Activated CD4-positive, alpha-beta memory T cell treated with anti-CD3 and anti-CD28 coated beads, Interleukin-2, amount 10 ng/mL, durations not matched to agents 7 days and 5 days (primary cell): Measurements from ENCODE around the gene NCKAP5. TPM values are rescaled to one million over a fixed set of nuclear protein-coding genes. Genes with fewer than 3 reads are reported as not detected.

ENCODE experiments used
- CTCF ChIA-PET: fragments of 350-600 bp; sonication (Branson Sonifier 250); formaldehyde crosslinking; loops from one replicate; lab custom pipeline; 2021; ENCODE audit warnings: antibody characterized with exemption, inconsistent platforms; lab: Charles Lee
- POLR2A ChIA-PET: fragments of 350-600 bp; sonication (Branson Sonifier 250); formaldehyde crosslinking; loops from one replicate; lab custom pipeline; 2021; ENCODE audit warnings: antibody characterized with exemption; lab: Charles Lee
- DNase-seq: peaks from one replicate; pipeline ENCODE4 v3.0.0-alpha.2; 2020
- H3K27ac Mint-ChIP-seq: one replicate; pipeline ENCODE4 v1.8.0; 2021; ENCODE audit warnings: mild to moderate bottlenecking, mixed read lengths
- H3K27me3 Mint-ChIP-seq: one replicate; pipeline ENCODE4 v1.8.0; 2021; ENCODE audit warnings: mixed read lengths
- H3K36me3 Mint-ChIP-seq: one replicate; pipeline ENCODE4 v1.8.0; 2021; ENCODE audit warnings: low read depth, mixed read lengths
- H3K4me1 Mint-ChIP-seq: one replicate; pipeline ENCODE4 v1.8.0; 2021; ENCODE audit warnings: mixed read lengths
- H3K4me3 Mint-ChIP-seq: one replicate; pipeline ENCODE4 v1.8.0; 2021; ENCODE audit warnings: mild to moderate bottlenecking, mixed read lengths
- H3K9me3 Mint-ChIP-seq: one replicate; pipeline ENCODE4 v1.8.0; 2021; ENCODE audit warnings: mixed read lengths
- total RNA-seq, 2 experiments: library from RNA; stranded (reverse); gene quantifications; one replicate each; pipeline ENCODE4 v1.2.3, GENCODE V29; 2021

The NCKAP5 gene
- total RNA-seq, 2 experiments from 2014 or later, result not detected

GRCh38 chr2:133512121-133512520 lies 56.1 kb downstream of the NCKAP5 start:
- POLR2A ChIA-PET, result no interaction called here
- Mint-ChIP-seq H3K4me1 (no peaks in the 10 kb centered on the region), H3K36me3 (no peaks in the 10 kb centered on the region), H3K27me3 (no peaks in the 10 kb centered on the region), H3K9me3 (no peaks in the 10 kb centered on the region), H3K4me3 (no peak overlapping the region), H3K27ac (no peak overlapping the region)
- DNase-seq, result no peak
- CTCF ChIA-PET, result no interaction called here

DNA sequence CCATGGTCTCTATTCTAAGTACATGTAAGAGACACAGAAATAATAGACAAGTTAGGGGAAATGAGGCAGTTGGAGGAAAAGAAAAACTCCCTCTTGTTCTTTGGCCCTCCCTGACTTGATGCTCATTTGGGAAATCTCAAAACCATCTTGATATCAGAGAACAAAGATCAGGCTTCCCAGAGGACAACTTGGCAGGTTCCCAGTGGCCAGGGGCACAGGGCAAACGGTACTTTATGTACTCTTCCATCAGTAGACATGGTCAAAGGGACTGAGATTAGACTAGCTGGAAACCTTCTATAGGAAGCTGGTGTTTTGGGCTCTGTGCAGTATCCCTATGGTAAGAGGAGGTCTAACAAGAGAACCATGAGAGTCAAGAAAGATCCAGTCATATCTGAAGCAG lies 56.6 kb downstream of the NCKAP5 start:
- Mint-ChIP-seq H3K4me1 (no peaks in the 10 kb centered on the region), H3K4me3 (no peak overlapping the region), H3K9me3 (no peaks in the 10 kb centered on the region), H3K36me3 (no peaks in the 10 kb centered on the region), H3K27ac (no peak overlapping the region), H3K27me3 (no peaks in the 10 kb centered on the region)
- CTCF ChIA-PET, result interaction anchor here (1.3 kb wide), 1 partner anchor 8 kb away, joined by 3 read pairs; no protein-coding TSS in a partner anchor
- POLR2A ChIA-PET, result no interaction called here
- no peak for DNase-seq

- Mint-ChIP-seq H3K9me3 (no peaks in the 10 kb centered on the region), H3K4me1 (no peaks in the 10 kb centered on the region), H3K36me3 (no peaks in the 10 kb centered on the region), H3K27me3 (no peaks in the 10 kb centered on the region), H3K27ac (no peak overlapping the region), H3K4me3 (no peak overlapping the region)
- ChIA-PET CTCF (no interaction called here), POLR2A (no interaction called here)
- DNase-seq, result no peak
Measured at GRCh38 chr2:133509777-133510176, 58.5 kb downstream of the NCKAP5 start.

- CTCF ChIA-PET, result no interaction called here
- POLR2A ChIA-PET, result no interaction called here
- no peaks in the 10 kb centered on the region for H3K9me3 Mint-ChIP-seq
Measured at GRCh38 chr2:133508546-133509165, 59.6 kb downstream of the NCKAP5 start.

DNA sequence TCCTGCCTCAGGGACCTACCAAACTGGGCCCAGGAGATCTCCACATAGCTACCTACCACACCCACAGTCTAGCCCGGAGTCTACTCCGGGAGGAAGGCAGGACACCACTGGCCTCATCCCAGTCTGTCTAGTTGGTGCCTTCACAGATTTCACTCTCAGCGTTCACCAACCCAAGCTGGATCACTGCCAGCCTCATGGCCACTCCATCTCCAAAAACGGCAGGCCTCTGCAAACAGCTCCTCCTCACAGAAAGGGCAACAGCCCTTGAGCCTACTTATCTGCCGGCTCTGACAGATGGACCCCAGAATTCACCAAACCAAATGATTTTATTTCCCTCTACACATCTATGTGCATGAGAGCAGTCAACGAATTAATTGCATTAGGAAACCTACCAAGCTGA lies 61.3 kb downstream of the NCKAP5 start:
- H3K27me3 Mint-ChIP-seq, result no peaks in the 10 kb centered on the region
- no peaks in the 10 kb centered on the region for H3K9me3 Mint-ChIP-seq
- H3K4me1 Mint-ChIP-seq, result no peaks in the 10 kb centered on the region
- ChIA-PET CTCF (no interaction called here), POLR2A (no interaction called here)
- no peak for DNase-seq
- no peak overlapping the region for H3K4me3 Mint-ChIP-seq
- H3K27ac Mint-ChIP-seq, result no peak overlapping the region
- no peaks in the 10 kb centered on the region for H3K36me3 Mint-ChIP-seq

More at GRCh38 chr2:133508546-133509165, 59.6 kb downstream of the NCKAP5 start:
- H3K27ac Mint-ChIP-seq, result no peak overlapping the region
- no peaks in the 10 kb centered on the region for H3K4me1 Mint-ChIP-seq
- no peak overlapping the region for H3K4me3 Mint-ChIP-seq
- no peaks in the 10 kb centered on the region for H3K36me3 Mint-ChIP-seq
- no peaks in the 10 kb centered on the region for H3K27me3 Mint-ChIP-seq
- no peak for DNase-seq

DNA sequence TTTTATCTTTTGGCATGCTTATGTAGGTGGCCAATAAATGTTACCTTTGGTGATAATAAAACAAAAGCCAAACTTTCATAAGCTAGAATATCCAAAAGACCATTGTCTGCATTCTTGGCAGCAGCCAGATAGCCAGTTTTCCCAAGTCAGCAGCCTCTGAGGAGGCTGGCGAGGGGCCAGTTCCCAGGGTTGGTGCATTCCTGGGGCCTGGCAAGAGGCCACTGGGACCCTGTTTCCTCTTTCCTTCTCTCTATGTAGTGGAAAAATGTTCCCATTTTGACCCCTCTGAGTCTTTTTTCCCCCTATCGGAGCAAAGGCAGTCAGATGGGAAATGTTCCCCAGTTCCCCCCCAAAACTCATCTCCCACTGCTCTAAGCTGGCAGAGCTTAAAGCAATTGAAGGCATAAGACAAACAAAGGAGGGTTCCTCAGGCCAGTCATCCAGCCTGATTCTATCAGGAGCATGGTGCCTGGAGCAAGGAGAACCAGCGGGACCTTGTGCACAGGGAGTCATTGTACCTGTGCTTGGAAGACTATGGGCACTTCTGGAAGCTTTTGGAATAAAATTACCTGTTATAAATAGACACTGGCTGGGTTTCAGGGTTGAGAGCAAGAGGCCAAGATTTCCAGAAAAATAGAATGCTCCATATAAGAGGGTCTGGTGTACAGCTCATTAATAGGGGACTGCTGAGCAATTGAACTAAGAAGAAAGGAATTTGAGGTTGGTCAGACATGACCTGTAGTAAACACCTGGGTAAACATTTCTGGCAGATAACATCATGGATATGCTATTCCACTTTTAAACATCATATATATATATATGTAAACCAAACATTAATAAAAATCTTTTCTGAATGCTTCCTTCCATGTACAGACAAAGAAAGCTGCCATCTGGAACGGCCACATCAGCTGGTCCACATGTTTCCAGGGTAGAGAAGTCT lies 63.4 kb downstream of the NCKAP5 start:
- Mint-ChIP-seq H3K27me3 (no peaks in the 10 kb centered on the region), H3K36me3 (no peaks in the 10 kb centered on the region), H3K27ac (no peak overlapping the region), H3K4me3 (no peak overlapping the region), H3K9me3 (no peaks in the 10 kb centered on the region), H3K4me1 (no peaks in the 10 kb centered on the region)
- ChIA-PET CTCF (no interaction called here), POLR2A (no interaction called here)
- DNase-seq, result no peak

DNA sequence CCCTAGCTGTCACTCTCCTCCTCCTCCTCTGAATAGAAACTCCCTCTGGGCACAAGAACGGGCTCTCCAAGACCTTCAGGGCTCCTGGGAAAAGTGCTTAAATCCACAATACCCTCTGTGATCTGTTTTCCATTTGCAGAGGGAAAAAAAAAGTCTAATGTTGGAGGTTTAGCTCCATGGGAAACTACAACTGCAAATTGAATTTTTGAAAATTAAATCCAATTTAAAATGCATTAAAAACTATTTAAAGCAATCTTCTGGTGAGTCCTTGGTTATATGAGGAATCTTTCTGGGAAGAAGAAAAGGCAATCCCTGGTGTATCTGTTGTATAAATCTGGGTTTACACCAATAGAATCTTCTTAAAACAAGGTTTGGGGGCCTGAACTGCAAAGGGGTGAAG lies 64.3 kb downstream of the NCKAP5 start:
- no peak for DNase-seq
- ChIA-PET CTCF (no interaction called here), POLR2A (no interaction called here)
- H3K36me3 Mint-ChIP-seq, result no peaks in the 10 kb centered on the region
- no peaks in the 10 kb centered on the region for H3K4me1 Mint-ChIP-seq
- H3K4me3 Mint-ChIP-seq, result no peak overlapping the region
- H3K27me3 Mint-ChIP-seq, result no peaks in the 10 kb centered on the region
- no peak overlapping the region for H3K27ac Mint-ChIP-seq
- H3K9me3 Mint-ChIP-seq, result no peaks in the 10 kb centered on the region

- Mint-ChIP-seq H3K27ac (no peak overlapping the region), H3K4me1 (no peaks in the 10 kb centered on the region), H3K36me3 (no peaks in the 10 kb centered on the region), H3K9me3 (no peaks in the 10 kb centered on the region), H3K4me3 (no peak overlapping the region), H3K27me3 (no peaks in the 10 kb centered on the region)
- DNase-seq, result no peak
- ChIA-PET CTCF (no interaction called here), POLR2A (no interaction called here)
Measured at GRCh38 chr2:133503323-133503722, 64.9 kb downstream of the NCKAP5 start.

- no peak overlapping the region for H3K4me3 Mint-ChIP-seq
- CTCF ChIA-PET, result no interaction called here
- POLR2A ChIA-PET, result no interaction called here
- no peaks in the 10 kb centered on the region for H3K4me1 Mint-ChIP-seq
- no peak for DNase-seq
- H3K27ac Mint-ChIP-seq, result no peak overlapping the region
- H3K9me3 Mint-ChIP-seq, result no peaks in the 10 kb centered on the region
- no peaks in the 10 kb centered on the region for H3K27me3 Mint-ChIP-seq
- H3K36me3 Mint-ChIP-seq, result no peaks in the 10 kb centered on the region
Measured at GRCh38 chr2:133502678-133503077, 65.6 kb downstream of the NCKAP5 start.

GRCh38 chr2:133500917-133501316 lies 67.3 kb downstream of the NCKAP5 start:
- DNase-seq, result no peak
- POLR2A ChIA-PET, result no interaction called here
- no peak overlapping the region for H3K27ac Mint-ChIP-seq
- no peaks in the 10 kb centered on the region for H3K4me1 Mint-ChIP-seq
- CTCF ChIA-PET, result no interaction called here
- no peaks in the 10 kb centered on the region for H3K27me3 Mint-ChIP-seq
- no peaks in the 10 kb centered on the region for H3K9me3 Mint-ChIP-seq
- no peak overlapping the region for H3K4me3 Mint-ChIP-seq
- no peaks in the 10 kb centered on the region for H3K36me3 Mint-ChIP-seq

DNA sequence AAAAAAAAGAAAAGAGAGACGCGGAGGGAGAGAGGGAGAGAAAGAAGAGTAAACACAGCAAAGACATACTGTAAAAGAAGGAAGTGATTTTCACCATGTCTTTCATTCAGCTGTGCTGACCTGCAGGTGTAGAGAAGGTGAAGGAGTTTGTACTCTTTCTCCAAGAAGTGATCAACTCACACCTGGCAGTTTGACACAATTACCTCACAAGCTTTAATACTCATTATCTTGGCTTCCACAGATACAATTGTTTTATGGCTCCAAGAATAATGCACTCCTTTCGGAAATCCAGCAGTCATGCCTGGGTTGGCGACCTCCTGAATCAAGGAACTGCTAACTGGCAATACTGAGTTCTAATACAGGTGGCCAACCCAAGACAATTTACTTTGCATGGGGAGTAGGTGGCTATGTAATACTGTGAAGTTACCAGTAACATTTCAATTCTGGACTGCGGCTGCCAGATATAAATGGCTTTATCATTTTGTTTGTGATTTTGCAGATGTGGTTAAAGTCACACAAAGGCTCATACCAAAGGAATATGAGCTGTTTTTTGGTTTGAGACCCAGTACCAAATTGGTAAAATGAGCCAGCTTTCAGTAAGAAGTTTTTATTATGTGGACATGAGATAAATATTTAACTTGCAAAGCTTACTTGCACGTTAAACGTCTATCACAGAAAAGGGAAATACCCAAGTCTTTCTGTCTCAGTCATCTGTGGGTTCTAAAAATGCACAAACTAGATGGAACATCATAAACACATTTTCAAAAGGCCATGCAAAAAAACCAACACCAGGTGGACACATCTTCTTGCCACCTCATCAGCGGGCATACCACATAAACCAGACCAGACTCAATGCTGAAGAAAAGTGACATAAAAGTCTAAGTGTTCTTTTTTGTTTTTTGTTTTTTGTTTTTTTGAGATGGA lies 69.3 kb downstream of the NCKAP5 start:
- no peaks in the 10 kb centered on the region for H3K4me1 Mint-ChIP-seq
- ChIA-PET POLR2A (no interaction called here), CTCF (no interaction called here)
- no peaks in the 10 kb centered on the region for H3K27me3 Mint-ChIP-seq
- DNase-seq, result no peak
- peaks cover under 1% of the 10 kb centered on the region for H3K9me3 Mint-ChIP-seq
- no peaks in the 10 kb centered on the region for H3K36me3 Mint-ChIP-seq
- no peak overlapping the region for H3K4me3 Mint-ChIP-seq
- no peak overlapping the region for H3K27ac Mint-ChIP-seq

- no peak for DNase-seq
- H3K36me3 Mint-ChIP-seq, result no peaks in the 10 kb centered on the region
- H3K27ac Mint-ChIP-seq, result no peak overlapping the region
- ChIA-PET POLR2A (no interaction called here), CTCF (no interaction called here)
- no peaks in the 10 kb centered on the region for H3K4me1 Mint-ChIP-seq
- H3K27me3 Mint-ChIP-seq, result no peaks in the 10 kb centered on the region
- peaks cover 2% of the 10 kb centered on the region for H3K9me3 Mint-ChIP-seq
- no peak overlapping the region for H3K4me3 Mint-ChIP-seq
Measured at GRCh38 chr2:133497951-133498565, 70.2 kb downstream of the NCKAP5 start.
